Daoy (cell line): Measurements from ENCODE around the gene MASTL. TPM values are rescaled to one million over a fixed set of nuclear protein-coding genes. Genes with fewer than 3 reads are reported as not detected.

Experiments
- DNase-seq: peaks from one replicate; pipeline ENCODE4 v3.0.0-alpha.2; 2015; ENCODE audit warnings: low read depth
- total RNA-seq: library from RNA; depleted of rRNA; stranded (reverse); fragments of >200 nt; shearing (Covaris generic); gene quantifications from 2 replicates; pipeline ENCODE4 v1.2.3, GENCODE V29; 2014; rRNA removed

MASTL gene
- total RNA-seq, 1 experiment from 2014 or later = 15.3 TPM

DNA sequence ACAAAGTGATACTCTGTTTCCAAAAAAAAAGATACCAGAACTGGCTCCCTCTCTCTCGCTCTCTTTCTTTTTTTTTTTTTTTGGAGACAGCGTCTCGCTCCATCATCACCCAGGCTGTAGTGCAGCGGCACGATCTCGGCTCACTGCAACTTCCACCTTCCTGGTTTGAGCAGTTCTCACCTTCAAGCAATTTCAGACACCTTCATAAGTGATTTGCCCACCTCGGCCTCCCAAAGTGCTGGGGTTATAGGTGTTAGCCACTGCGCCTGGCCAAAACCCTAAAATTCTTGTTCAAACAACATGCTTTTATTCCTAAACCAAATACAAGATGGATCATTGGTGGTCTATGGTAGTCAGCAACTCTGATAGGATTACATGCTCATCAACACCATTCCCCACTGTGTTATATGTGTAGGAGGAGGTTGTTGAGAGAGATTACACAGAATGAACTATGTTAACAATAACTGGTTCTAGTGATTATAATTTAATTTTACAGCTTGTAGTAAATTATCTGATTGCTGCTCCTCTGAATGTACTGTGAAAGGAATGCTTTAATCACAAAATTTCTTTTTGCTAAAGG, 69.9 kb downstream of the MASTL start:
- DNase-seq = no peak

- DNase-seq = no peak
Observed at GRCh38 chr10:27225642-27226257, 70.6 kb downstream of the MASTL start.

DNA sequence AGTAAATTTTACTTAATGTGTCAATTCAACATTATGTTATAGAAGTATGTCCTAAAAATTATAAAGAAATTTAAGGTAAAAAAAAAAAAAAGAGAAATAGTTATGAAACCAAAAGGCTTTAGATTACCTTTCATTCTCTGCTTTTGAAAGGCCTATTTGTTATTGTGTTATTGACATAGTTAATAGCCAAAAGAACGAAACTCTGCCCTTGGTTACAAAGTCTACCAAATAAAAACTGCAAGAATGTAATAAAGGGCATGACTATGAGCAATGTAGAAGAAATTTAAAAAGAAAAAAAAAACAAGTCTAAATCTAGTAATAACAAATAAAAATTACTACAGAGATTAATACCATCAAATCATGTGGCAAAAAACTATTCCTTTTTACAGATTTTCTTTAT, 74.9 kb downstream of the MASTL start:
- no peak for DNase-seq

DNA sequence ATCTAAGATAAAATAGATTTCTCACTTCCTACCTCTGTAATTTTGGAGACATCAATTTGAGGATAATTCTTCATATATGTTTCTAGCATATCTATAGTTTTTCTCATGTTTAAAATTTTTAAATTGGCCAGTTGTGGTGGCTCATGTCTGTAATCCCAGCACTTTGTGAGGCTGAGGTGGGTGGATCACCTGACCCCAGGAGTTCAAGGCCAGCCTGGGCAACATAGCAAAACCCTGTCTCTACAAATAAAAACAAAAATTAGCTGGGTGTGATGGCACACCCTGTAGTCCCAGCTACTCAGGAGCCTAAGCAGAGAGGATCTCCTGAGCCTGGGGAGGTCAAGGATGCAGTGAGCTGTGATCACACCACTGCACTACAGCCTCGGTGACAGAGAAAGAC, 80.6 kb downstream of the MASTL start:
- no peak for DNase-seq

Other genes starting within 250 kb of the MASTL start
- 4.2 and 5.1 TPM in 2 replicates for gene ANKRD26, start 54.9 kb upstream of the MASTL start, total RNA-seq
- 101 and 126 TPM in 2 replicates for gene YME1L1, start 968 bp upstream of the MASTL start, total RNA-seq
- 16.9 and 32.6 TPM in 2 replicates for gene ACBD5, start 85.4 kb downstream of the MASTL start, total RNA-seq